Esophagus muscularis mucosa (tissue), 4 donors: Measurements from ENCODE around the gene OPRL1. TPM values are rescaled to one million over a fixed set of nuclear protein-coding genes. Genes with fewer than 3 reads are reported as not detected.

ENCODE experiments used
- DNase-seq: peaks from one replicate; pipeline ENCODE4 v3.0.0-alpha.2; 2017; ENCODE audit errors: extremely low spot score
- H3K27ac ChIP-seq, 4 donors: fragments of 200-600 bp; sonication (generic); replicated peaks in 1 of 4; 1 replicate in 3 of 4; 2 replicates in 1 of 4; pipeline ENCODE4 v1.5.1; 2016 to 2019; ENCODE audit warnings: mild to moderate bottlenecking in 1 of 4
- H3K27me3 ChIP-seq, 4 donors: fragments of 200-600 bp; sonication (generic); one replicate each; pipeline versions ENCODE4 v1.5.1 to v1.6.0; 2016 to 2019
- H3K36me3 ChIP-seq, 4 donors: fragments of 200-600 bp; sonication (generic); one replicate each; pipeline ENCODE4 v1.5.1; 2016 to 2019
- H3K4me1 ChIP-seq, 4 donors: fragments of 200-600 bp; sonication (generic); one replicate each; pipeline ENCODE4 v1.5.1; 2016 to 2019
- H3K4me3 ChIP-seq, 4 donors: fragments of 200-600 bp; sonication (generic); 1 replicate in 2 of 4; 2 replicates in 2 of 4; pipeline ENCODE4 v1.5.1; 2016 to 2019; ENCODE audit warnings: mild to moderate bottlenecking in 4 of 4, moderate library complexity in 1 of 4
- H3K9me3 ChIP-seq, 4 donors: fragments of 200-600 bp; sonication (generic); 1 replicate in 3 of 4; 2 replicates in 1 of 4; pipeline ENCODE4 v1.5.1; 2016 to 2019
- CTCF ChIP-seq, 3 experiments: fragments of 200-600 bp in 2 of 3; fragments of 450-650 bp in 1 of 3; sonication (generic) in 2 of 3; IDR thresholded peaks; one replicate each; pipeline ENCODE4 v1.5.1; 2017 to 2019; ENCODE audit warnings: antibody characterized with exemption in 3 of 3, mild to moderate bottlenecking in 2 of 3, moderate library complexity in 1 of 3
- EP300 ChIP-seq: sonication (generic); formaldehyde crosslinking; IDR thresholded peaks from one replicate; pipeline ENCODE4 v1.6.1; 2017; ENCODE audit warnings: antibody characterized with exemption
- POLR2A ChIP-seq: fragments of 450-650 bp; IDR thresholded peaks from one replicate; pipeline ENCODE4 v1.6.1; 2017; ENCODE audit warnings: antibody characterized with exemption, moderate library complexity, mild to moderate bottlenecking, low read depth
- POLR2AphosphoS5 ChIP-seq, 2 donors: sonication (generic); formaldehyde crosslinking; IDR thresholded peaks; one replicate each; pipeline ENCODE4 v1.6.1; 2017; ENCODE audit warnings: antibody characterized with exemption in 2 of 2
- WGBS: methylation state at CpG from one replicate; pipeline ENCODE4 v1.1.5; 2018; 5-methylcytosine and 5-hydroxymethylcytosine counted together
- intact Hi-C: fragments of 100-400 bp; cut with DNase I; formaldehyde crosslinking; loops from one replicate; pipeline ENCODE4 v1.15.1; 2023
- total RNA-seq, 4 donors: library from RNA; depleted of rRNA; stranded (reverse); fragments of >200 nt; gene quantifications; one replicate each; pipeline versions ENCODE4 v1.1.0 to v1.2.1, GENCODE V29; 2016

The OPRL1 gene
- total RNA-seq, 4 donors from 2014 or later: 0.42 to 1.4 (median 0.87) TPM

- 18% methylated on average over 10 of the region's 16 CpGs for WGBS
- TF ChIP-seq EP300 (no peak), CTCF (IDR thresholded peaks at IDR 0.05) (no peak)
- Histone ChIP-seq H3K9me3 (no peaks in the 10 kb centered on the region), H3K27ac (no peak overlapping the region), H3K4me3 (no peak overlapping the region), H3K36me3 (no peaks in the 10 kb centered on the region), H3K27me3 (peaks cover 0 to 56% (median 2%) of the 10 kb centered on the region in 4 donors), H3K4me1 (no peaks in the 10 kb centered on the region)
- intact Hi-C loops: no loop called here
- no peak for DNase-seq
Observed at GRCh38 chr20:64091770-64092169, 11.9 kb downstream of the OPRL1 start.

- no peak for TF ChIP-seq CTCF (IDR thresholded peaks at IDR 0.05)
- TF ChIP-seq EP300: no peak
- no peak for TF ChIP-seq POLR2AphosphoS5 (IDR thresholded peaks at IDR 0.05)
- no peak for TF ChIP-seq POLR2A
- H3K9me3 ChIP-seq: no peaks in the 10 kb centered on the region
- H3K4me1 ChIP-seq: no peaks in the 10 kb centered on the region
- intact Hi-C loops: no loop called here
- no peak overlapping the region for H3K4me3 ChIP-seq
- no peak overlapping the region for H3K27ac ChIP-seq
- H3K36me3 ChIP-seq: no peaks in the 10 kb centered on the region
- DNase-seq: no peak
- H3K27me3 ChIP-seq: peaks cover 0 to 60% (median 2%) of the 10 kb centered on the region in 4 donors
- 50% methylated on average over 12 of the region's 27 CpGs for WGBS
Observed at GRCh38 chr20:64092258-64093012, 12.6 kb downstream of the OPRL1 start.

GRCh38 chr20:64093013-64093503 is 13.2 kb downstream of the OPRL1 start:
- H3K36me3 ChIP-seq: no peaks in the 10 kb centered on the region
- H3K4me3 ChIP-seq: no peak overlapping the region
- H3K9me3 ChIP-seq: no peaks in the 10 kb centered on the region
- no peak overlapping the region for H3K27ac ChIP-seq
- no peaks in the 10 kb centered on the region for H3K4me1 ChIP-seq
- DNase-seq: no peak
- H3K27me3 ChIP-seq: peaks cover 0 to 57% (median 2%) of the 10 kb centered on the region in 4 donors
- 37% methylated on average over 6 of the region's 9 CpGs for WGBS
- intact Hi-C loops: no loop called here
- no peak for TF ChIP-seq EP300
- TF ChIP-seq POLR2AphosphoS5 (IDR thresholded peaks at IDR 0.05): no peak
- TF ChIP-seq POLR2A: no peak
- TF ChIP-seq CTCF (IDR thresholded peaks at IDR 0.05): no peak

GRCh38 chr20:64095455-64095854 is 15.6 kb downstream of the OPRL1 start:
- intact Hi-C loops: no loop called here
- Histone ChIP-seq H3K27me3 (peaks cover 0 to 62% (median 2%) of the 10 kb centered on the region in 4 donors), H3K36me3 (peaks cover 0 to 6% (median 0%) of the 10 kb centered on the region in 4 donors), H3K9me3 (no peaks in the 10 kb centered on the region), H3K4me1 (no peaks in the 10 kb centered on the region), H3K4me3 (no peak overlapping the region), H3K27ac (no peak overlapping the region)
- WGBS: 80% methylated on average over 4 of the region's 4 CpGs
- no peak for DNase-seq
- no peak for TF ChIP-seq EP300
- TF ChIP-seq CTCF (IDR thresholded peaks at IDR 0.05): no peak
- TF ChIP-seq POLR2AphosphoS5 (IDR thresholded peaks at IDR 0.05): no peak
- no peak for TF ChIP-seq POLR2A
